CD4-positive, alpha-beta T cell treated with Interleukin-4 for 4 hours (primary cell): ENCODE data around the gene MAT1A.

Experiments used
- DNase-seq: peaks from one replicate; pipeline ENCODE4 v3.0.0-alpha.2; 2020

MAT1A gene

GRCh38 chr10:80281784-80282765 lies 7.4 kb downstream of the MAT1A start:
- no peak for DNase-seq

- DNase-seq, result no peak
These were observed 8.2 kb downstream of the MAT1A start for GRCh38 chr10:80281292-80281691.

GRCh38 chr10:80280071-80280800 lies 9.2 kb downstream of the MAT1A start:
- no peak for DNase-seq

GRCh38 chr10:80279146-80279545 lies 10.3 kb downstream of the MAT1A start:
- no peak for DNase-seq

GRCh38 chr10:80278480-80278879 lies 11.0 kb downstream of the MAT1A start:
- DNase-seq, result no peak

GRCh38 chr10:80277567-80278250 lies 11.7 kb downstream of the MAT1A start:
- no peak for DNase-seq

GRCh38 chr10:80277016-80277415 lies 12.4 kb downstream of the MAT1A start:
- no peak for DNase-seq

GRCh38 chr10:80276335-80276734 lies 13.1 kb downstream of the MAT1A start:
- DNase-seq, result no peak

GRCh38 chr10:80275756-80276155 lies 13.7 kb downstream of the MAT1A start:
- DNase-seq, result no peak

GRCh38 chr10:80275135-80275498 lies 14.3 kb downstream of the MAT1A start:
- no peak for DNase-seq

- DNase-seq, result no peak
These were observed 14.9 kb downstream of the MAT1A start for GRCh38 chr10:80274396-80275134.

- no peak for DNase-seq
These were observed 15.8 kb downstream of the MAT1A start for GRCh38 chr10:80273523-80274170.

- DNase-seq, result no peak
These were observed 16.5 kb downstream of the MAT1A start for GRCh38 chr10:80272793-80273522.

- DNase-seq, result no peak
These were observed 18.0 kb downstream of the MAT1A start for GRCh38 chr10:80271416-80271815.

GRCh38 chr10:80270887-80271286 lies 18.6 kb downstream of the MAT1A start:
- no peak for DNase-seq

- DNase-seq, result no peak
These were observed 20.4 kb downstream of the MAT1A start for GRCh38 chr10:80268938-80269588.

GRCh38 chr10:80268266-80268665 lies 21.2 kb downstream of the MAT1A start:
- no peak for DNase-seq

- DNase-seq, result no peak
These were observed 23.0 kb downstream of the MAT1A start for GRCh38 chr10:80266513-80266863.

- DNase-seq, result no peak
These were observed 23.5 kb downstream of the MAT1A start for GRCh38 chr10:80265740-80266512.
